Smooth muscle cell (in vitro differentiated cells): ENCODE measurements around the gene EGFL7. TPM values are rescaled to one million over a fixed set of nuclear protein-coding genes. Genes with fewer than 3 reads are reported as not detected.

Experiments used
- DNase-seq: peaks from one replicate; lab custom pipeline; 2025; ENCODE audit not compliant: unreplicated experiment; lab: John Stamatoyannopoulos, UW
- H2AFZ ChIP-seq: fragments of 200-600 bp; sonication (generic); 2 replicates; pipeline ENCODE4 v1.6.0; 2016; ENCODE audit warnings: antibody characterized with exemption, low read depth, mild to moderate bottlenecking
- H3F3A ChIP-seq: fragments of 200-600 bp; sonication (generic); 2 replicates; pipeline ENCODE4 v1.6.0; 2017; ENCODE audit warnings: antibody characterized with exemption, low read depth
- H3K27ac ChIP-seq: fragments of 200-600 bp; sonication (generic); 2 replicates; pipeline ENCODE4 v1.5.1; 2016; ENCODE audit warnings: low read depth, mild to moderate bottlenecking
- H3K27me3 ChIP-seq: fragments of 200-600 bp; sonication (generic); 2 replicates; pipeline ENCODE4 v1.6.1; 2016; ENCODE audit warnings: low read depth, mild to moderate bottlenecking
- H3K36me3 ChIP-seq: fragments of 200-600 bp; sonication (generic); 2 replicates; pipeline ENCODE4 v1.5.1; 2016; ENCODE audit warnings: low read depth
- H3K4me1 ChIP-seq: fragments of 200-600 bp; sonication (generic); 2 replicates; pipeline ENCODE4 v1.5.1; 2016; ENCODE audit warnings: low read depth
- H3K4me2 ChIP-seq: fragments of 200-600 bp; sonication (generic); 2 replicates; pipeline ENCODE4 v1.6.0; 2016; ENCODE audit warnings: mild to moderate bottlenecking
- H3K4me3 ChIP-seq: fragments of 200-600 bp; sonication (generic); 2 replicates; pipeline ENCODE4 v1.5.1; 2016; ENCODE audit warnings: mild to moderate bottlenecking
- H3K79me2 ChIP-seq: fragments of 200-600 bp; sonication (generic); 2 replicates; pipeline ENCODE4 v1.6.0; 2016; ENCODE audit warnings: low read depth, mild to moderate bottlenecking
- H3K9ac ChIP-seq: fragments of 200-600 bp; sonication (generic); 2 replicates; pipeline ENCODE4 v1.6.0; 2016; ENCODE audit warnings: low read depth
- H3K9me3 ChIP-seq: fragments of 200-600 bp; sonication (generic); replicated peaks from 2 replicates; pipeline ENCODE4 v1.5.1; 2016; ENCODE audit warnings: low read depth
- H4K20me1 ChIP-seq: fragments of 200-600 bp; sonication (generic); 2 replicates; pipeline ENCODE4 v1.6.0; 2016; ENCODE audit warnings: low read depth
- CTCF ChIP-seq: fragments of 200-600 bp; sonication (generic); IDR thresholded peaks from 2 replicates; pipeline ENCODE4 v1.5.1; 2017; ENCODE audit warnings: borderline replicate concordance, mild to moderate bottlenecking, antibody characterized with exemption; ENCODE audit not compliant: insufficient read depth, poor library complexity, severe bottlenecking
- WGBS: methylation state at CpG from one replicate; pipeline ENCODE4 v1.1.7; 2016; ENCODE audit warnings: low lambda C conversion rate; 5-methylcytosine and 5-hydroxymethylcytosine counted together
- polyA plus RNA-seq: library from polyadenylated mRNA; unstranded; fragments of >200 nt; fragmentation: Nextera tagmentation; extraction: Ambion mirVana; gene quantifications from 2 replicates; pipeline ENCODE4 v1.2.1, GENCODE V29; 2016
- total RNA-seq: library from RNA; depleted of rRNA; stranded (reverse); fragments of >200 nt; gene quantifications from 2 replicates; pipeline ENCODE4 v1.2.3, GENCODE V29; 2014

Gene EGFL7
- total and polyA plus RNA-seq, 2 experiments from 2014 or later, result 61.8 to 239 TPM

- Histone ChIP-seq H3K27me3 (no peaks in the 10 kb centered on the region), H4K20me1 (no peaks in the 10 kb centered on the region), H3K9me3 (no peaks in the 10 kb centered on the region), H3K4me3 (no peak overlapping the region), H3K4me1 (peaks cover 2% of the 10 kb centered on the region), H3K27ac (no peak overlapping the region), H3K9ac (no peak overlapping the region), H2AFZ (no peak overlapping the region), H3K36me3 (no peaks in the 10 kb centered on the region), H3K4me2 (no peak overlapping the region), H3F3A (no peaks in the 10 kb centered on the region), H3K79me2 (no peaks in the 10 kb centered on the region)
- WGBS, result 94% methylated on average over 10 of the region's 10 CpGs
- DNase-seq, result no peak
- TF ChIP-seq CTCF, result no peak
Observed at GRCh38 chr9:136621734-136622093, 41.0 kb upstream of the EGFL7 start.

- H3K36me3 ChIP-seq, result no peaks in the 10 kb centered on the region
- no peak for TF ChIP-seq CTCF
- no peak overlapping the region for H3K9ac ChIP-seq
- no peak for DNase-seq
- no peaks in the 10 kb centered on the region for H3K27me3 ChIP-seq
- H2AFZ ChIP-seq, result no peak overlapping the region
- WGBS, result 92% methylated on average over 16 of the region's 16 CpGs
- no peak overlapping the region for H3K4me3 ChIP-seq
- no peak overlapping the region for H3K27ac ChIP-seq
- H3K79me2 ChIP-seq, result no peaks in the 10 kb centered on the region
- no peak overlapping the region for H3K4me2 ChIP-seq
- H3K4me1 ChIP-seq, result peaks cover 2% of the 10 kb centered on the region
- H3K9me3 ChIP-seq, result no peaks in the 10 kb centered on the region
- no peaks in the 10 kb centered on the region for H3F3A ChIP-seq
- no peaks in the 10 kb centered on the region for H4K20me1 ChIP-seq
Observed at GRCh38 chr9:136622538-136622948, 40.2 kb upstream of the EGFL7 start.

- no peak overlapping the region for H3K4me3 ChIP-seq
- H3K9ac ChIP-seq, result no peak overlapping the region
- H2AFZ ChIP-seq, result no peak overlapping the region
- DNase-seq, result no peak
- no peak for TF ChIP-seq CTCF
- H3K4me1 ChIP-seq, result peaks cover 2% of the 10 kb centered on the region
- H3K27me3 ChIP-seq, result no peaks in the 10 kb centered on the region
- H3F3A ChIP-seq, result no peaks in the 10 kb centered on the region
- H3K27ac ChIP-seq, result peak overlapping the region; percentile 35
- H3K79me2 ChIP-seq, result no peaks in the 10 kb centered on the region
- H3K9me3 ChIP-seq, result no peaks in the 10 kb centered on the region
- H4K20me1 ChIP-seq, result no peaks in the 10 kb centered on the region
- no peak overlapping the region for H3K4me2 ChIP-seq
- no peaks in the 10 kb centered on the region for H3K36me3 ChIP-seq
- WGBS, result 93% methylated on average over 17 of the region's 19 CpGs
Observed at GRCh38 chr9:136623016-136623841, 39.5 kb upstream of the EGFL7 start.

GRCh38 chr9:136623842-136624183, 38.9 kb upstream of the EGFL7 start:
- Histone ChIP-seq H3K4me3 (no peak overlapping the region), H2AFZ (no peak overlapping the region), H3K27me3 (no peaks in the 10 kb centered on the region), H3K79me2 (no peaks in the 10 kb centered on the region), H3K9ac (no peak overlapping the region), H3K27ac (peak overlapping the region; percentile 35), H3F3A (no peaks in the 10 kb centered on the region), H4K20me1 (no peaks in the 10 kb centered on the region), H3K4me1 (peaks cover 2% of the 10 kb centered on the region), H3K4me2 (no peak overlapping the region), H3K9me3 (no peaks in the 10 kb centered on the region), H3K36me3 (no peaks in the 10 kb centered on the region)
- no peak for DNase-seq
- TF ChIP-seq CTCF, result no peak
- 72% methylated on average over 12 of the region's 13 CpGs for WGBS
